ENCODE results near the gene PRR14. TPM values are rescaled to one million over a fixed set of nuclear protein-coding genes. Genes with fewer than 3 reads are reported as not detected.
A peak's percentile ranks its signal among the peaks of the same experiment; 100 is the strongest.

Gene PRR14
- total and polyA plus RNA-seq, 10 of the 15 experiments (the other 5 are each of a cell fraction or from before 2014, with no cell fraction given) = 2.5 to 66.8 (median 19.2) TPM

DNA sequence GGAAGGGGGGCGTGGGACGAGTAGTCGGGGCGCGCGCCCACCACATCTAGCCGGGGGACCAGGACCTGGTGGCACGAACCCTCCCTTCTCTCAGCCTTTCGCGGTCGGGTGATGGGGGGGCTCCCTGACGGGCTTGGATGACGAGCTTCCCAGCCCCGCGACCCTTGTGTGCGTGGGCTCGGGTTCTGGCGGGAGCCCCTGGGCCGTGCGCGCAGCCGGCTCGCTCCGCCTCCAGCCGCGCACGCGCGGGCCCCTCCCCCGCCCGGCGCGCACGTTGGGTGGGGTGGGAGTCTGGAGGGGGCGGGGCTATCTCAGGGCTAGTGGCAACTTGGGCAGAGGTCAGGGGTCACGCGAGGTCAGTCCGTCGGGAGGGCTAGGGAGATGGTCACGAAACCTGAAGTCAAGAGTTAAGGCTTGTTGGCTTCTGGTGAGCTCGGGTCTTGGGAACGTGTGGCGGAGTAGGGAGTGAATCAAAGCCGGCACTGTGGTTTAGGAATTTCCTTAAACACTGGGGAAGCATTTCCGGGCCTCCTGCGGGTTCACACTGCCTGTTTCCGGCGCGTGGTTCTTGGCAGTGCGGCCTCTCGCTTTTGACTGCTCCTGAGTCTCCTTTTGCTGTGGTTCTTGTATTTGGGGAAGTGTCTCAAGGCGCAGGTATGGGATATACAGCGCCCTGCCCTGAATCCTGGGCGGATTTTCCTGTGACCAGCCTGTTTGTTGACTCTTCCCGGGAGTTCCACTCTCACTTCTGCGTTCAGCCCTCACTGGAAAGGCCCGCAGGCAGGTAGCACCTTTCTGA is 48.3 kb downstream of the PRR14 start, which contains the start of gene SRCAP (continued):
- TF ChIP-seq, protein P1, sequence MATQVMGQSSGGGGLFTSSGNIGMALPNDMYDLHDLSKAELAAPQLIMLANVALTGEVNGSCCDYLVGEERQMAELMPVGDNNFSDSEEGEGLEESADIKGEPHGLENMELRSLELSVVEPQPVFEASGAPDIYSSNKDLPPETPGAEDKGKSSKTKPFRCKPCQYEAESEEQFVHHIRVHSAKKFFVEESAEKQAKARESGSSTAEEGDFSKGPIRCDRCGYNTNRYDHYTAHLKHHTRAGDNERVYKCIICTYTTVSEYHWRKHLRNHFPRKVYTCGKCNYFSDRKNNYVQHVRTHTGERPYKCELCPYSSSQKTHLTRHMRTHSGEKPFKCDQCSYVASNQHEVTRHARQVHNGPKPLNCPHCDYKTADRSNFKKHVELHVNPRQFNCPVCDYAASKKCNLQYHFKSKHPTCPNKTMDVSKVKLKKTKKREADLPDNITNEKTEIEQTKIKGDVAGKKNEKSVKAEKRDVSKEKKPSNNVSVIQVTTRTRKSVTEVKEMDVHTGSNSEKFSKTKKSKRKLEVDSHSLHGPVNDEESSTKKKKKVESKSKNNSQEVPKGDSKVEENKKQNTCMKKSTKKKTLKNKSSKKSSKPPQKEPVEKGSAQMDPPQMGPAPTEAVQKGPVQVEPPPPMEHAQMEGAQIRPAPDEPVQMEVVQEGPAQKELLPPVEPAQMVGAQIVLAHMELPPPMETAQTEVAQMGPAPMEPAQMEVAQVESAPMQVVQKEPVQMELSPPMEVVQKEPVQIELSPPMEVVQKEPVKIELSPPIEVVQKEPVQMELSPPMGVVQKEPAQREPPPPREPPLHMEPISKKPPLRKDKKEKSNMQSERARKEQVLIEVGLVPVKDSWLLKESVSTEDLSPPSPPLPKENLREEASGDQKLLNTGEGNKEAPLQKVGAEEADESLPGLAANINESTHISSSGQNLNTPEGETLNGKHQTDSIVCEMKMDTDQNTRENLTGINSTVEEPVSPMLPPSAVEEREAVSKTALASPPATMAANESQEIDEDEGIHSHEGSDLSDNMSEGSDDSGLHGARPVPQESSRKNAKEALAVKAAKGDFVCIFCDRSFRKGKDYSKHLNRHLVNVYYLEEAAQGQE (IDR thresholded peaks at IDR 0.05; ENCODE audit: low read depth, low read length) = 0 out of 2 replicates have a peak, but pooled peaks have one; percentile 6
- TF ChIP-seq, protein P2, sequence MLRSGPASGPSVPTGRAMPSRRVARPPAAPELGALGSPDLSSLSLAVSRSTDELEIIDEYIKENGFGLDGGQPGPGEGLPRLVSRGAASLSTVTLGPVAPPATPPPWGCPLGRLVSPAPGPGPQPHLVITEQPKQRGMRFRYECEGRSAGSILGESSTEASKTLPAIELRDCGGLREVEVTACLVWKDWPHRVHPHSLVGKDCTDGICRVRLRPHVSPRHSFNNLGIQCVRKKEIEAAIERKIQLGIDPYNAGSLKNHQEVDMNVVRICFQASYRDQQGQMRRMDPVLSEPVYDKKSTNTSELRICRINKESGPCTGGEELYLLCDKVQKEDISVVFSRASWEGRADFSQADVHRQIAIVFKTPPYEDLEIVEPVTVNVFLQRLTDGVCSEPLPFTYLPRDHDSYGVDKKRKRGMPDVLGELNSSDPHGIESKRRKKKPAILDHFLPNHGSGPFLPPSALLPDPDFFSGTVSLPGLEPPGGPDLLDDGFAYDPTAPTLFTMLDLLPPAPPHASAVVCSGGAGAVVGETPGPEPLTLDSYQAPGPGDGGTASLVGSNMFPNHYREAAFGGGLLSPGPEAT (IDR thresholded peaks at IDR 0.05; ENCODE audit: low read depth) = peak; percentile 53; the same call in 1 of the 2 replicates
- TF ChIP-seq CBX3 (IDR thresholded peaks at IDR 0.05; ENCODE audit: borderline replicate concordance, low read depth) = no peak

DNA sequence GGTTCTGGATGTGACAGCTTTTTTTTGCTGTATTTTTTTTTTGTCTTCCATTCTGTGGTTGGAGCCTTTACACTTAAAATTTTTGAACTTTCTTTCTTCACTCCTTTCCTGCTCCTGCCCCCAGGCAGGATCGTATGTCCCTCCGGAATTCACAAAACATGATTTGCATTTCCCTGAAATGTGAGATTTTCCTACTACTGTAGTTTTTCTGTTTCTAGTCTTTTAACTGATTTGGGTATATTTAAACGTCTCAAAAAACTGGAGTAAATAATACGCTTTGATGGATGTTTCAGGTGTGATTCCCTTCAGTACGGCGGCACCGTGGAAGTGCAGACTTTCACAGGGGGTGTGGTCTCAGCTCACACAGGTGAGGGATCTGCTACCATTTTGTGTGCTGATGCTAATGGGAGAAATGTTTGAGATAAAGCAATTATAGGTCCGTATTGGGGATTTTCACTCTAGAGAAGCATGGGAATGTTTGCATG is 48.9 kb downstream of the PRR14 start:
- Histone ChIP-seq H3K9ac (ENCODE audit: control insufficient read depth, insufficient read depth, low read length) (peak overlapping the region; percentile 95), H3K36me3 (ENCODE audit: control insufficient read depth in 2 of 2, insufficient read depth in 2 of 2, low read length in 1 of 2) (peaks cover 13 to 30% of the 10 kb centered on the region in 2 experiments), H4K20me1 (ENCODE audit: control insufficient read depth, insufficient read depth) (no peaks in the 10 kb centered on the region), H3K4me1 (ENCODE audit: control insufficient read depth, insufficient read depth, low read length) (peaks cover 10% of the 10 kb centered on the region), H3K27ac (ENCODE audit: control insufficient read depth, insufficient read depth) (peak overlapping the region; percentile 98), H3K4me3 (peak overlapping the region; percentile 78), H3K27me3 (replicated peaks in 1 of 2; ENCODE audit: control insufficient read depth in 2 of 2, insufficient read depth in 2 of 2, low read length in 1 of 2) (no peaks in the 10 kb centered on the region), H3K4me2 (ENCODE audit: control insufficient read depth, insufficient read depth) (peak overlapping the region; percentile 89), H3K9me3 (replicated peaks; ENCODE audit: control insufficient read depth, insufficient read depth, low read length) (no peaks in the 10 kb centered on the region), H2AFZ (ENCODE audit: control insufficient read depth, low read depth, low read length) (no peak overlapping the region), H3K79me2 (ENCODE audit: control insufficient read depth, insufficient read depth, low read length) (peaks cover 34% of the 10 kb centered on the region)
- DNase-seq (ENCODE audit: low read depth, low spot score) = no peak
- BruUV-seq (replicated peaks) = no TSS peak
- intact Hi-C loops (cut with micrococcal nuclease; ENCODE audit: unreplicated experiment) (loop anchor here (10.0 kb wide), 1 partner anchor 225 kb away; the partner anchor contains the start of gene FBXL19), in situ Hi-C loops (cut with MboI) (loop anchor here (5.0 to 10.0 kb wide), 2 partner anchors 37 to 515 kb away; partner anchors contain the start of gene CORO1A)
- 0 out of 2 replicates have a peak, but pooled peaks have one; percentile 86 for TF ChIP-seq WRNIP1 (IDR thresholded peaks at IDR 0.05; ENCODE audit: borderline replicate concordance, low read depth, low read length)
- TF ChIP-seq, protein P3, sequence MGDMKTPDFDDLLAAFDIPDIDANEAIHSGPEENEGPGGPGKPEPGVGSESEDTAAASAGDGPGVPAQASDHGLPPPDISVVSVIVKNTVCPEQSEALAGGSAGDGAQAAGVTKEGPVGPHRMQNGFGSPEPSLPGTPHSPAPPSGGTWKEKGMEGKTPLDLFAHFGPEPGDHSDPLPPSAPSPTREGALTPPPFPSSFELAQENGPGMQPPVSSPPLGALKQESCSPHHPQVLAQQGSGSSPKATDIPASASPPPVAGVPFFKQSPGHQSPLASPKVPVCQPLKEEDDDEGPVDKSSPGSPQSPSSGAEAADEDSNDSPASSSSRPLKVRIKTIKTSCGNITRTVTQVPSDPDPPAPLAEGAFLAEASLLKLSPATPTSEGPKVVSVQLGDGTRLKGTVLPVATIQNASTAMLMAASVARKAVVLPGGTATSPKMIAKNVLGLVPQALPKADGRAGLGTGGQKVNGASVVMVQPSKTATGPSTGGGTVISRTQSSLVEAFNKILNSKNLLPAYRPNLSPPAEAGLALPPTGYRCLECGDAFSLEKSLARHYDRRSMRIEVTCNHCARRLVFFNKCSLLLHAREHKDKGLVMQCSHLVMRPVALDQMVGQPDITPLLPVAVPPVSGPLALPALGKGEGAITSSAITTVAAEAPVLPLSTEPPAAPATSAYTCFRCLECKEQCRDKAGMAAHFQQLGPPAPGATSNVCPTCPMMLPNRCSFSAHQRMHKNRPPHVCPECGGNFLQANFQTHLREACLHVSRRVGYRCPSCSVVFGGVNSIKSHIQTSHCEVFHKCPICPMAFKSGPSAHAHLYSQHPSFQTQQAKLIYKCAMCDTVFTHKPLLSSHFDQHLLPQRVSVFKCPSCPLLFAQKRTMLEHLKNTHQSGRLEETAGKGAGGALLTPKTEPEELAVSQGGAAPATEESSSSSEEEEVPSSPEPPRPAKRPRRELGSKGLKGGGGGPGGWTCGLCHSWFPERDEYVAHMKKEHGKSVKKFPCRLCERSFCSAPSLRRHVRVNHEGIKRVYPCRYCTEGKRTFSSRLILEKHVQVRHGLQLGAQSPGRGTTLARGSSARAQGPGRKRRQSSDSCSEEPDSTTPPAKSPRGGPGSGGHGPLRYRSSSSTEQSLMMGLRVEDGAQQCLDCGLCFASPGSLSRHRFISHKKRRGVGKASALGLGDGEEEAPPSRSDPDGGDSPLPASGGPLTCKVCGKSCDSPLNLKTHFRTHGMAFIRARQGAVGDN (IDR thresholded peaks at IDR 0.05) = no peak
- ChIA-PET RAD21 (ENCODE audit: unreplicated experiment) (interaction anchor here (0.9 kb wide), 1 partner anchor 41 kb away, joined by 3 read pairs; no protein-coding TSS in a partner anchor), CTCF (interaction anchor here (1.6 kb wide), 1 partner anchor 242 kb away, joined by 3 read pairs; no protein-coding TSS in a partner anchor), SMC1A (ENCODE audit: uncharacterized antibody, unreplicated experiment) (interaction anchor here (1.0 kb wide), 1 partner anchor 202 kb away, joined by 3 read pairs; no protein-coding TSS in a partner anchor), POLR2A (interaction anchor here (0.8 to 1.9 kb wide), 2 partner anchors 48 to 226 kb away, joined by 4 to 5 read pairs; partner anchors contain the start of gene PHKG2)
- no peak for ATAC-seq
- FAIRE-seq = no peak
- 37% methylated on average over 8 of the region's 8 CpGs for WGBS (ENCODE audit: insufficient coverage, insufficient replicate concordance, low lambda C conversion rate, missing lambda C conversion rate)
